ENCODE results near the gene ERFL. TPM values are rescaled to one million over a fixed set of nuclear protein-coding genes. Genes with fewer than 3 reads are reported as not detected.

The ERFL gene
- polyA plus RNA-seq, 1 of the 3 experiments (the other 2 are of a cell fraction), result 0.07 TPM

DNA sequence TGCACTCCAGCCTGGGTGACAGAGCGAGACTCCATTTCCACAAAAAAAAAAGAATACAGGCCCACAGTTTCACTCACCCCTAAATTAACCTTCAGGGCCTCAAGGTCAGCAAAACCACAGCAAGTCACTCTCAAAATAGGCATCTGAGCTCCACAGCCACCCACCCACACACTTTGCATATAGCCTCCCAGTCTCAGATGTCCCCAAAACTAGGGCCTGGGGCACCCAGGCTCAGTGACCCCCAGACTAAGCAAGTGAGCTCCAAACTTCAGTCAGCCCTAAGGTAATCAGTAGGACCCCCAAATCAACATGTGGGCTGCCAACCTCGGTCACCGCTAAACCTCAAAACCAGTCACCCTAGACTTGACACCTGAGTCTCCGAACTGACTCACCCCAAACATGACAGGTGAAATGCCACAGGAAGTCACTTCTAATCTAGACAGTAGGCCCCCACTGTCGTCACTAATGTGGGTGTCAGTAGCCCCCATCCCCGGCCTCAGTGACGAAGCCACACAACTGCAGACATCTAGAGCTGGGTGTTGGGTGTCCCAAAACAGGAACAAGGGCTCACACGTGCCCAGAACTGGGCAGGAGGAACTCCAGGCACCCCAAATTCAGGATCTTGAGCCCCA is 17.0 kb upstream of the ERFL start:
- Histone ChIP-seq H3K27me3 (ENCODE audit: insufficient read depth) (no peaks in the 10 kb centered on the region), H3K36me3 (replicated peaks in 1 of 2; ENCODE audit: control insufficient read depth in 1 of 2, insufficient read depth in 2 of 2, low read length in 1 of 2) (no peaks in the 10 kb centered on the region), H3K4me2 (no peak overlapping the region), H4K20me1 (ENCODE audit: insufficient read depth) (no peaks in the 10 kb centered on the region), H3K4me1 (ENCODE audit: control insufficient read depth in 1 of 2, insufficient read depth in 2 of 2, low read depth in 1 of 2, low read length in 1 of 2) (no peaks in the 10 kb centered on the region; a peak in 1 of 4 replicates), H3K4me3 (ENCODE audit: low read depth in 2 of 2, low read length in 1 of 2) (no peak overlapping the region), H2AFZ (ENCODE audit: low read depth) (no peak overlapping the region), H3K9ac (no peak overlapping the region), H3K79me2 (ENCODE audit: insufficient read depth) (no peaks in the 10 kb centered on the region), H3K9me3 (no peaks in the 10 kb centered on the region), H3F3A (replicated peaks; ENCODE audit: insufficient read depth) (no peaks in the 10 kb centered on the region), H3K27ac (ENCODE audit: low read depth in 2 of 2, low read length in 1 of 2) (no peak overlapping the region), H3K9me2 (no peaks in the 10 kb centered on the region)
- WGBS (ENCODE audit: low lambda C conversion rate), result 82% methylated on average over 8 of the region's 8 CpGs
- no peak for TF ChIP-seq POLR2AphosphoS5 (IDR thresholded peaks at IDR 0.05; ENCODE audit: low read depth, low read length)
- TF ChIP-seq, protein P1, sequence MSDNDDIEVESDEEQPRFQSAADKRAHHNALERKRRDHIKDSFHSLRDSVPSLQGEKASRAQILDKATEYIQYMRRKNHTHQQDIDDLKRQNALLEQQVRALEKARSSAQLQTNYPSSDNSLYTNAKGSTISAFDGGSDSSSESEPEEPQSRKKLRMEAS (IDR thresholded peaks at IDR 0.05; ENCODE audit: low read depth), result no peak
- TF ChIP-seq RFX5 (IDR thresholded peaks at IDR 0.05; ENCODE audit: low read length), result no peak
- no peak for TF ChIP-seq ELF1 (IDR thresholded peaks at IDR 0.05)
- no peak for TF ChIP-seq FOXM1 (IDR thresholded peaks at IDR 0.05; ENCODE audit: low read depth)
- no peak for TF ChIP-seq JUND (IDR thresholded peaks at IDR 0.05)
- TF ChIP-seq TAF1 (IDR thresholded peaks at IDR 0.05; ENCODE audit: borderline replicate concordance, low read depth, low read length), result no peak
- TF ChIP-seq EP300 (IDR thresholded peaks at IDR 0.05; ENCODE audit: borderline replicate concordance in 1 of 2, low read depth in 1 of 2, low read length in 1 of 2), result no peak
- TF ChIP-seq GABPA (IDR thresholded peaks at IDR 0.05; ENCODE audit: low read depth), result no peak
- TF ChIP-seq FOXJ3 (CRISPR knock-in tag; IDR thresholded peaks at IDR 0.05), result no peak
- TF ChIP-seq TCF12 (IDR thresholded peaks at IDR 0.05), result no peak
- TF ChIP-seq MEF2A (IDR thresholded peaks at IDR 0.05; ENCODE audit: borderline replicate concordance, low read depth), result no peak
- no peak for TF ChIP-seq YY1 (IDR thresholded peaks at IDR 0.05; ENCODE audit: low read depth)
- TF ChIP-seq, protein P2, sequence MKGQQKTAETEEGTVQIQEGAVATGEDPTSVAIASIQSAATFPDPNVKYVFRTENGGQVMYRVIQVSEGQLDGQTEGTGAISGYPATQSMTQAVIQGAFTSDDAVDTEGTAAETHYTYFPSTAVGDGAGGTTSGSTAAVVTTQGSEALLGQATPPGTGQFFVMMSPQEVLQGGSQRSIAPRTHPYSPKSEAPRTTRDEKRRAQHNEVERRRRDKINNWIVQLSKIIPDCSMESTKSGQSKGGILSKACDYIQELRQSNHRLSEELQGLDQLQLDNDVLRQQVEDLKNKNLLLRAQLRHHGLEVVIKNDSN (IDR thresholded peaks at IDR 0.05; ENCODE audit: borderline replicate concordance, low read depth), result no peak
- no peak for TF ChIP-seq MXI1 (IDR thresholded peaks at IDR 0.05; ENCODE audit: low read depth, low read length)
- POLR2A ChIA-PET, result no interaction called here
- CTCF ChIA-PET, result interaction anchor here (0.7 to 3.3 kb wide), 4 partner anchors 57 to 152 kb away, joined by 3 to 17 read pairs (median 4); no protein-coding TSS in a partner anchor
- no peak for DNase-seq

DNA sequence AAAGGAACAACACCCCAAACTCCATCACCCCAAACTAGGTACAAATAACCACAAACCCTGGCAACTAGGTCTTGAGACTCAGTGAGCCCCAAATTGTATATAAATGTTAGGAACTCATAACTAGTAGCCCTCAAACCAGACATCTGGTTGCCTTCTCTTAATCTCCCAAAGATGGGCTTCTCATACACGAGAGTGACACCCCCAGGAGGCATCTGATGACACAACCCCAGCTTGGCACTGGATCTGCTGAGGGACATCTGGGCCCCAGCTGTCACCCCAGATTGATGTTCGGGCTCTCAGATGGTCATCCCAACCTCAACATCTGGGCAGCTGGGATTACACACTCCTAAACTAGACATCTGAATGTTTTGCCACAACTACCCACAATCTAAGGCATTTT is 16.1 kb upstream of the ERFL start:
- no peaks in the 10 kb centered on the region for H3F3A ChIP-seq (replicated peaks; ENCODE audit: insufficient read depth)
- no peak for DNase-seq
- ChIA-PET CTCF (interaction anchor here (0.7 to 3.3 kb wide), 3 partner anchors 56 to 151 kb away, joined by 3 to 17 read pairs (median 4); no protein-coding TSS in a partner anchor), POLR2A (no interaction called here)
- H4K20me1 ChIP-seq (ENCODE audit: insufficient read depth), result no peaks in the 10 kb centered on the region
- H3K4me2 ChIP-seq, result no peak overlapping the region
- 38% methylated on average over 2 of the region's 2 CpGs for WGBS (ENCODE audit: low lambda C conversion rate)
- H3K27ac ChIP-seq (ENCODE audit: low read depth in 2 of 2, low read length in 1 of 2), result no peak overlapping the region
- no peak overlapping the region for H3K4me3 ChIP-seq (ENCODE audit: low read depth in 2 of 2, low read length in 1 of 2)
- H3K27me3 ChIP-seq (ENCODE audit: insufficient read depth), result no peaks in the 10 kb centered on the region
- H3K9me3 ChIP-seq, result no peaks in the 10 kb centered on the region
- no peaks in the 10 kb centered on the region for H3K79me2 ChIP-seq (ENCODE audit: insufficient read depth)
- no peaks in the 10 kb centered on the region for H3K9me2 ChIP-seq
- H3K4me1 ChIP-seq (ENCODE audit: control insufficient read depth in 1 of 2, insufficient read depth in 2 of 2, low read depth in 1 of 2, low read length in 1 of 2), result no peaks in the 10 kb centered on the region; a peak in 1 of 4 replicates
- no peaks in the 10 kb centered on the region for H3K36me3 ChIP-seq (replicated peaks in 1 of 2; ENCODE audit: control insufficient read depth in 1 of 2, insufficient read depth in 2 of 2, low read length in 1 of 2)
- H3K9ac ChIP-seq, result no peak overlapping the region
- no peak overlapping the region for H2AFZ ChIP-seq (ENCODE audit: low read depth)
- TF ChIP-seq NRF1 (IDR thresholded peaks at IDR 0.05; ENCODE audit: low read depth, low read length) (no peak), CHD2 (IDR thresholded peaks at IDR 0.05; ENCODE audit: low read length, partially characterized antibody) (no peak), EP300 (IDR thresholded peaks at IDR 0.05; ENCODE audit: borderline replicate concordance in 1 of 2, low read depth in 1 of 2, low read length in 1 of 2) (no peak), NFIC (IDR thresholded peaks at IDR 0.05; ENCODE audit: borderline replicate concordance) (no peak), YY1 (IDR thresholded peaks at IDR 0.05; ENCODE audit: low read depth) (no peak), RCOR1 (IDR thresholded peaks at IDR 0.05; ENCODE audit: low read length) (no peak), RFX5 (IDR thresholded peaks at IDR 0.05; ENCODE audit: low read length) (no peak), TEAD4 (IDR thresholded peaks at IDR 0.05; ENCODE audit: borderline replicate concordance, insufficient read depth) (no peak), SMC3 (IDR thresholded peaks at IDR 0.05; ENCODE audit: low read depth, low read length) (no peak)
- TF ChIP-seq, protein P3, sequence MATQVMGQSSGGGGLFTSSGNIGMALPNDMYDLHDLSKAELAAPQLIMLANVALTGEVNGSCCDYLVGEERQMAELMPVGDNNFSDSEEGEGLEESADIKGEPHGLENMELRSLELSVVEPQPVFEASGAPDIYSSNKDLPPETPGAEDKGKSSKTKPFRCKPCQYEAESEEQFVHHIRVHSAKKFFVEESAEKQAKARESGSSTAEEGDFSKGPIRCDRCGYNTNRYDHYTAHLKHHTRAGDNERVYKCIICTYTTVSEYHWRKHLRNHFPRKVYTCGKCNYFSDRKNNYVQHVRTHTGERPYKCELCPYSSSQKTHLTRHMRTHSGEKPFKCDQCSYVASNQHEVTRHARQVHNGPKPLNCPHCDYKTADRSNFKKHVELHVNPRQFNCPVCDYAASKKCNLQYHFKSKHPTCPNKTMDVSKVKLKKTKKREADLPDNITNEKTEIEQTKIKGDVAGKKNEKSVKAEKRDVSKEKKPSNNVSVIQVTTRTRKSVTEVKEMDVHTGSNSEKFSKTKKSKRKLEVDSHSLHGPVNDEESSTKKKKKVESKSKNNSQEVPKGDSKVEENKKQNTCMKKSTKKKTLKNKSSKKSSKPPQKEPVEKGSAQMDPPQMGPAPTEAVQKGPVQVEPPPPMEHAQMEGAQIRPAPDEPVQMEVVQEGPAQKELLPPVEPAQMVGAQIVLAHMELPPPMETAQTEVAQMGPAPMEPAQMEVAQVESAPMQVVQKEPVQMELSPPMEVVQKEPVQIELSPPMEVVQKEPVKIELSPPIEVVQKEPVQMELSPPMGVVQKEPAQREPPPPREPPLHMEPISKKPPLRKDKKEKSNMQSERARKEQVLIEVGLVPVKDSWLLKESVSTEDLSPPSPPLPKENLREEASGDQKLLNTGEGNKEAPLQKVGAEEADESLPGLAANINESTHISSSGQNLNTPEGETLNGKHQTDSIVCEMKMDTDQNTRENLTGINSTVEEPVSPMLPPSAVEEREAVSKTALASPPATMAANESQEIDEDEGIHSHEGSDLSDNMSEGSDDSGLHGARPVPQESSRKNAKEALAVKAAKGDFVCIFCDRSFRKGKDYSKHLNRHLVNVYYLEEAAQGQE (IDR thresholded peaks at IDR 0.05; ENCODE audit: low read depth, low read length), result no peak
- TF ChIP-seq, protein P4, sequence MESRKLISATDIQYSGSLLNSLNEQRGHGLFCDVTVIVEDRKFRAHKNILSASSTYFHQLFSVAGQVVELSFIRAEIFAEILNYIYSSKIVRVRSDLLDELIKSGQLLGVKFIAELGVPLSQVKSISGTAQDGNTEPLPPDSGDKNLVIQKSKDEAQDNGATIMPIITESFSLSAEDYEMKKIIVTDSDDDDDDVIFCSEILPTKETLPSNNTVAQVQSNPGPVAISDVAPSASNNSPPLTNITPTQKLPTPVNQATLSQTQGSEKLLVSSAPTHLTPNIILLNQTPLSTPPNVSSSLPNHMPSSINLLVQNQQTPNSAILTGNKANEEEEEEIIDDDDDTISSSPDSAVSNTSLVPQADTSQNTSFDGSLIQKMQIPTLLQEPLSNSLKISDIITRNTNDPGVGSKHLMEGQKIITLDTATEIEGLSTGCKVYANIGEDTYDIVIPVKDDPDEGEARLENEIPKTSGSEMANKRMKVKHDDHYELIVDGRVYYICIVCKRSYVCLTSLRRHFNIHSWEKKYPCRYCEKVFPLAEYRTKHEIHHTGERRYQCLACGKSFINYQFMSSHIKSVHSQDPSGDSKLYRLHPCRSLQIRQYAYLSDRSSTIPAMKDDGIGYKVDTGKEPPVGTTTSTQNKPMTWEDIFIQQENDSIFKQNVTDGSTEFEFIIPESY (IDR thresholded peaks at IDR 0.05; ENCODE audit: borderline replicate concordance, low read depth), result no peak
- TF ChIP-seq, protein P1 (IDR thresholded peaks at IDR 0.05; ENCODE audit: low read depth), result no peak
